Natural killer cell (primary cell): ENCODE results near the gene PRDM11. TPM values are rescaled to one million over a fixed set of nuclear protein-coding genes. Genes with fewer than 3 reads are reported as not detected.

Experiments
- ATAC-seq, 3 donors: fragments of 150-1000 bp in 2 of 3; fragments of 200-7000 bp in 1 of 3; cut with Tn5 transposase; 1 replicate in 1 of 3; 2 replicates in 2 of 3; pipeline ENCODE4 v1.10.0; 2021; ENCODE audit warnings: mild to moderate bottlenecking in 2 of 3, moderate library complexity in 2 of 3
- DNase-seq, 2 donors: peaks; one replicate each; pipeline versions ENCODE4 v3.0.0 to v3.0.0-alpha.2; 2013 to 2021; ENCODE audit warnings: mixed read lengths in 1 of 2
- H3K27ac ChIP-seq: one replicate; pipeline ENCODE4 v1.5.1; 2013; ENCODE audit warnings: mild to moderate bottlenecking, low read length
- H3K27me3 ChIP-seq: one replicate; pipeline ENCODE4 v1.6.1; 2013; ENCODE audit warnings: low read length; ENCODE audit not compliant: control insufficient read depth, insufficient read depth
- H3K36me3 ChIP-seq: one replicate; pipeline ENCODE4 v1.6.1; 2013; ENCODE audit warnings: low read length; ENCODE audit not compliant: control insufficient read depth, insufficient read depth
- H3K4me1 ChIP-seq: one replicate; pipeline ENCODE4 v1.6.1; 2013; ENCODE audit warnings: low read length; ENCODE audit not compliant: control insufficient read depth, insufficient read depth
- H3K4me3 ChIP-seq: one replicate; pipeline ENCODE4 v1.5.1; 2013; ENCODE audit warnings: low read length
- H3K9me3 ChIP-seq: one replicate; pipeline ENCODE4 v1.6.1; 2013; ENCODE audit warnings: low read length; ENCODE audit not compliant: control insufficient read depth, insufficient read depth
- H3K27ac Mint-ChIP-seq, 2 donors: one replicate each; pipeline ENCODE4 v1.8.0; 2022; ENCODE audit warnings: mild to moderate bottlenecking in 2 of 2, mixed read lengths in 2 of 2, moderate library complexity in 1 of 2
- H3K27me3 Mint-ChIP-seq, 2 donors: one replicate each; pipeline ENCODE4 v1.8.0; 2022; ENCODE audit warnings: low read depth in 2 of 2, mixed read lengths in 2 of 2
- H3K36me3 Mint-ChIP-seq: one replicate; pipeline ENCODE4 v1.8.0; 2022; ENCODE audit warnings: mixed read lengths
- H3K4me1 Mint-ChIP-seq, 2 donors: one replicate each; pipeline ENCODE4 v1.8.0; 2022; ENCODE audit warnings: mixed read lengths in 2 of 2
- H3K4me3 Mint-ChIP-seq: one replicate; pipeline ENCODE4 v1.8.0; 2022; ENCODE audit warnings: mild to moderate bottlenecking, moderate library complexity, mixed read lengths
- H3K9me3 Mint-ChIP-seq, 2 donors: one replicate each; pipeline ENCODE4 v1.8.0; 2022; ENCODE audit warnings: mixed read lengths in 2 of 2
- CTCF ChIP-seq: fragments of 200-600 bp; IDR thresholded peaks from one replicate; pipeline ENCODE4 v1.8.0; 2022; ENCODE audit warnings: antibody characterized with exemption
- WGBS: methylation state at CpG from one replicate; pipeline ENCODE4 v1.1.7; 2013; ENCODE audit warnings: missing lambda C conversion rate; ENCODE audit not compliant: insufficient coverage; 5-methylcytosine and 5-hydroxymethylcytosine counted together
- intact Hi-C: fragments of 100-400 bp; cut with micrococcal nuclease; formaldehyde crosslinking; loops from one replicate; pipeline ENCODE4 v1.14.2; 2022
- total RNA-seq, 4 donors: library from RNA; stranded (reverse); fragments of 120-200 nt in 1 of 4; gene quantifications; one replicate each; pipeline versions ENCODE4 v1.2.3 to v1.2.4, GENCODE V29; 2013 to 2022

The PRDM11 gene
- total RNA-seq, 3 donors from 2014 or later (not counting 1 experiment from before 2014, with no cell fraction given): 10.3 to 14.7 (median 13.7) TPM

GRCh38 chr11:45223496-45223895, 77.1 kb downstream of the PRDM11 start:
- H3K4me1 Mint-ChIP-seq: no peaks in the 10 kb centered on the region
- no peak overlapping the region for H3K4me3 Mint-ChIP-seq
- no peaks in the 10 kb centered on the region for H3K9me3 Mint-ChIP-seq
- intact Hi-C loops: no loop called here
- H3K4me1 ChIP-seq: no peaks in the 10 kb centered on the region
- no peaks in the 10 kb centered on the region for H3K27me3 Mint-ChIP-seq
- no peak overlapping the region for H3K27ac ChIP-seq
- no peaks in the 10 kb centered on the region for H3K9me3 ChIP-seq
- TF ChIP-seq CTCF: no peak
- ATAC-seq (no peak), DNase-seq (no peak)
- WGBS: 98% methylated on average over 5 of the region's 5 CpGs
- H3K27me3 ChIP-seq: no peaks in the 10 kb centered on the region
- H3K27ac Mint-ChIP-seq: no peak overlapping the region
- H3K4me3 ChIP-seq: no peak overlapping the region
- peaks cover 17% of the 10 kb centered on the region for H3K36me3 ChIP-seq
- H3K36me3 Mint-ChIP-seq: no peaks in the 10 kb centered on the region

GRCh38 chr11:45224766-45225165, 78.3 kb downstream of the PRDM11 start:
- TF ChIP-seq CTCF: no peak
- H3K36me3 Mint-ChIP-seq: no peaks in the 10 kb centered on the region
- DNase-seq: no peak
- H3K9me3 Mint-ChIP-seq: no peaks in the 10 kb centered on the region
- Histone ChIP-seq H3K4me3 (no peak overlapping the region), H3K27me3 (no peaks in the 10 kb centered on the region), H3K9me3 (no peaks in the 10 kb centered on the region), H3K4me1 (no peaks in the 10 kb centered on the region), H3K27ac (no peak overlapping the region), H3K36me3 (peaks cover 17% of the 10 kb centered on the region)
- H3K27ac Mint-ChIP-seq: no peak overlapping the region
- H3K27me3 Mint-ChIP-seq: no peaks in the 10 kb centered on the region
- no peaks in the 10 kb centered on the region for H3K4me1 Mint-ChIP-seq
- intact Hi-C loops: no loop called here
- 89% methylated on average over 11 of the region's 11 CpGs for WGBS
- no peak for ATAC-seq
- H3K4me3 Mint-ChIP-seq: no peak overlapping the region

GRCh38 chr11:45225277-45225676, 78.8 kb downstream of the PRDM11 start:
- Mint-ChIP-seq H3K4me3 (no peak overlapping the region), H3K36me3 (no peaks in the 10 kb centered on the region), H3K27ac (no peak overlapping the region), H3K27me3 (no peaks in the 10 kb centered on the region), H3K4me1 (no peaks in the 10 kb centered on the region), H3K9me3 (no peaks in the 10 kb centered on the region)
- intact Hi-C loops: no loop called here
- Histone ChIP-seq H3K27me3 (no peaks in the 10 kb centered on the region), H3K9me3 (no peaks in the 10 kb centered on the region), H3K36me3 (peaks cover 17% of the 10 kb centered on the region), H3K4me1 (no peaks in the 10 kb centered on the region), H3K27ac (no peak overlapping the region), H3K4me3 (no peak overlapping the region)
- no peak for DNase-seq
- no peak for ATAC-seq
- 89% methylated on average over 1 of the region's 1 CpG for WGBS
- TF ChIP-seq CTCF: no peak
